GM12875 (cell line): ENCODE measurements around the gene STAC2.
"Not testable (repeated sequence)": the region's sequence is repeated elsewhere in the genome, so short reads cannot be mapped to it uniquely, and the experiment has no call there.

Source experiments
- H3K4me3 ChIP-seq: one replicate; pipeline ENCODE4 v1.5.1; 2011; ENCODE audit warnings: low read depth, low read length, control low read depth
- CTCF ChIP-seq: IDR thresholded peaks from 2 replicates; pipeline ENCODE4 v1.5.1; 2011; ENCODE audit warnings: low read depth, mild to moderate bottlenecking, control low read depth, inconsistent platforms, low read length, moderate library complexity, borderline replicate concordance; ENCODE audit not compliant: insufficient read depth

Gene STAC2

GRCh38 chr17:39225308-39225958 is at the start of gene STAC2:
STAC2 (minus strand) TSS chr17:39225945; CDS start chr17:39225502, 443 bp downstream.
- H3K4me3 ChIP-seq, result no peak within 1 kb of the TSS
- no peak for TF ChIP-seq CTCF

- H3K4me3 ChIP-seq, result no peak overlapping the region
- no peak for TF ChIP-seq CTCF
Measured at GRCh38 chr17:39271546-39271945, 45.8 kb upstream of the STAC2 start.

GRCh38 chr17:39270923-39271322 is 45.2 kb upstream of the STAC2 start:
- H3K4me3 ChIP-seq, result no peak overlapping the region
- TF ChIP-seq CTCF, result peak; percentile 13; the same call in 1 of the 2 replicates

- no peak for TF ChIP-seq CTCF
- H3K4me3 ChIP-seq, result no peak overlapping the region
Measured at GRCh38 chr17:39264119-39264518, 38.4 kb upstream of the STAC2 start.

- TF ChIP-seq CTCF, result peak; percentile 57; the same call in 1 of the 2 replicates
Measured at GRCh38 chr17:39261286-39261685, 35.5 kb upstream of the STAC2 start.

GRCh38 chr17:39252788-39253460 is 27.2 kb upstream of the STAC2 start:
- no peak overlapping the region for H3K4me3 ChIP-seq
- TF ChIP-seq CTCF, result no peak

More at GRCh38 chr17:39261286-39261685, 35.5 kb upstream of the STAC2 start:
- no peak overlapping the region for H3K4me3 ChIP-seq

- TF ChIP-seq CTCF, result no peak
- H3K4me3 ChIP-seq, result no peak overlapping the region
Measured at GRCh38 chr17:39251997-39252396, 26.3 kb upstream of the STAC2 start.

GRCh38 chr17:39250076-39250475 is 24.3 kb upstream of the STAC2 start:
- H3K4me3 ChIP-seq, result not testable (repeated sequence)
